SIG-M5 (cell line): ENCODE data around the gene EIF1.
A peak's percentile ranks its signal among the peaks of the same experiment; 100 is the strongest.
"Not testable (repeated sequence)": the region's sequence is repeated elsewhere in the genome, so short reads cannot be mapped to it uniquely, and the experiment has no call there.

ENCODE experiments used
- DNase-seq: peaks from one replicate; lab custom pipeline; 2025; lab: John Stamatoyannopoulos, UW

Gene EIF1

GRCh38 chr17:41678907-41679739 lies 9.6 kb upstream of the EIF1 start:
- peak; percentile 54 for DNase-seq

GRCh38 chr17:41679740-41680425 lies 8.8 kb upstream of the EIF1 start:
- no peak for DNase-seq

- DNase-seq: no peak
Observed at GRCh38 chr17:41680426-41681040, 8.2 kb upstream of the EIF1 start.

GRCh38 chr17:41681776-41682175 lies 6.9 kb upstream of the EIF1 start:
- no peak for DNase-seq

GRCh38 chr17:41682631-41683030 lies 6.1 kb upstream of the EIF1 start:
- DNase-seq: no peak

- DNase-seq: no peak
Observed at GRCh38 chr17:41683441-41684007, 5.2 kb upstream of the EIF1 start.

- no peak for DNase-seq
Observed at GRCh38 chr17:41684035-41684434, 4.7 kb upstream of the EIF1 start.

GRCh38 chr17:41685753-41686152 lies 2.9 kb upstream of the EIF1 start:
- not testable (repeated sequence) for DNase-seq

- DNase-seq: no peak
Observed at GRCh38 chr17:41686281-41686680, 2.4 kb upstream of the EIF1 start.

GRCh38 chr17:41687828-41688640 lies 651 bp upstream of the EIF1 start:
- DNase-seq: no peak

GRCh38 chr17:41689497-41690299 lies 1.0 kb downstream of the EIF1 start:
- DNase-seq: no peak

- DNase-seq: no peak
Observed at GRCh38 chr17:41690497-41690896, 1.8 kb downstream of the EIF1 start.

GRCh38 chr17:41691031-41691777 lies 2.5 kb downstream of the EIF1 start:
- DNase-seq: no peak

- DNase-seq: no peak
Observed at GRCh38 chr17:41692722-41693521, 4.2 kb downstream of the EIF1 start.

- DNase-seq: no peak
Observed at GRCh38 chr17:41695134-41695661, 6.5 kb downstream of the EIF1 start.

GRCh38 chr17:41695954-41696757 lies 7.5 kb downstream of the EIF1 start:
- peak; percentile 50 for DNase-seq

- no peak for DNase-seq
Observed at GRCh38 chr17:41697122-41697962, 8.7 kb downstream of the EIF1 start.
